H9 (cell line): ENCODE results near the gene OMA1. TPM values are rescaled to one million over a fixed set of nuclear protein-coding genes. Genes with fewer than 3 reads are reported as not detected.

Experiments
- DNase-seq: peaks from one replicate; pipeline ENCODE4 v3.0.0-alpha.2; 2017
- H2AFZ ChIP-seq: one replicate; pipeline ENCODE4 v1.6.1; 2013; ENCODE audit warnings: mild to moderate bottlenecking, low read length, control low read depth, moderate library complexity
- H2AK5ac ChIP-seq: 2 replicates; pipeline ENCODE4 v1.6.1; 2013; ENCODE audit warnings: low read length, control low read depth, mixed read lengths; ENCODE audit not compliant: insufficient read length
- H2BK120ac ChIP-seq: one replicate; pipeline ENCODE4 v1.6.1; 2013; ENCODE audit warnings: low read depth, mild to moderate bottlenecking, low read length, control low read depth, inconsistent platforms; ENCODE audit not compliant: poor library complexity, severe bottlenecking
- H2BK12ac ChIP-seq: 2 replicates; pipeline ENCODE4 v1.6.1; 2013; ENCODE audit warnings: low read length, control low read depth, mixed read lengths, low read depth; ENCODE audit not compliant: insufficient read length
- H2BK15ac ChIP-seq: 2 replicates; pipeline ENCODE4 v1.6.1; 2013; ENCODE audit warnings: low read depth, low read length, control low read depth
- H2BK20ac ChIP-seq: one replicate; pipeline ENCODE4 v1.6.1; 2013; ENCODE audit warnings: low read depth, mild to moderate bottlenecking, low read length, control low read depth, inconsistent platforms; ENCODE audit not compliant: poor library complexity, severe bottlenecking
- H2BK5ac ChIP-seq: 2 replicates; pipeline ENCODE4 v1.6.1; 2013; ENCODE audit warnings: low read length, control low read depth, mixed read lengths; ENCODE audit not compliant: insufficient read length
- H3K14ac ChIP-seq: 2 replicates; pipeline ENCODE4 v1.6.1; 2013; ENCODE audit warnings: low read length, control low read depth; ENCODE audit not compliant: insufficient read depth
- H3K18ac ChIP-seq: 2 replicates; pipeline ENCODE4 v1.6.1; 2013; ENCODE audit warnings: low read depth, mild to moderate bottlenecking, mixed read lengths, low read length, control low read depth; ENCODE audit not compliant: insufficient read length
- H3K23ac ChIP-seq: 2 replicates; pipeline ENCODE4 v1.6.1; 2013; ENCODE audit warnings: low read length, control low read depth, mixed read lengths, low read depth; ENCODE audit not compliant: insufficient read length
- H3K23me2 ChIP-seq: 2 replicates; pipeline ENCODE4 v1.6.1; 2013; ENCODE audit warnings: low read depth, mild to moderate bottlenecking, mixed read lengths, low read length, control low read depth; ENCODE audit not compliant: insufficient read length, poor library complexity, severe bottlenecking
- H3K27ac ChIP-seq: 2 replicates; pipeline ENCODE4 v1.5.1; 2013; ENCODE audit warnings: low read length, control low read depth, mixed read lengths, low read depth; ENCODE audit not compliant: insufficient read length
- H3K27me3 ChIP-seq: 2 replicates; pipeline ENCODE4 v1.6.1; 2013; ENCODE audit warnings: low read length, control low read depth, inconsistent platforms; ENCODE audit not compliant: insufficient read depth
- H3K4ac ChIP-seq: 2 replicates; pipeline ENCODE4 v1.6.1; 2013; ENCODE audit warnings: low read depth, mild to moderate bottlenecking, control low read depth, inconsistent platforms, low read length, moderate library complexity
- H3K4me1 ChIP-seq: 2 replicates; pipeline ENCODE4 v1.6.1; 2013; ENCODE audit warnings: low read length, control low read depth, inconsistent platforms; ENCODE audit not compliant: insufficient read depth
- H3K4me2 ChIP-seq: 2 replicates; pipeline ENCODE4 v1.6.1; 2013; ENCODE audit warnings: low read length, control low read depth, mixed read lengths; ENCODE audit not compliant: insufficient read length, insufficient read depth
- H3K56ac ChIP-seq: 2 replicates; pipeline ENCODE4 v1.6.1; 2013; ENCODE audit warnings: low read depth, mild to moderate bottlenecking, mixed read lengths, low read length, control low read depth; ENCODE audit not compliant: insufficient read length
- H3K79me1 ChIP-seq: 2 replicates; pipeline ENCODE4 v1.6.1; 2013; ENCODE audit warnings: low read depth, mild to moderate bottlenecking, moderate library complexity, low read length, control low read depth, inconsistent platforms; ENCODE audit not compliant: insufficient read depth, poor library complexity, severe bottlenecking
- H3K79me2 ChIP-seq: 2 replicates; pipeline ENCODE4 v1.6.1; 2013; ENCODE audit warnings: low read length, control low read depth, inconsistent platforms; ENCODE audit not compliant: insufficient read depth
- H3K9ac ChIP-seq: 2 replicates; pipeline ENCODE4 v1.6.1; 2013; ENCODE audit warnings: low read length, control low read depth, mixed read lengths; ENCODE audit not compliant: insufficient read length; ENCODE audit errors: extremely low read depth
- H3K9me3 ChIP-seq: one replicate; pipeline ENCODE4 v1.6.1; 2013; ENCODE audit warnings: low read depth, low read length, inconsistent platforms; ENCODE audit not compliant: control insufficient read depth
- H3T11ph ChIP-seq: one replicate; pipeline ENCODE4 v1.6.1; 2013; ENCODE audit warnings: mild to moderate bottlenecking, low read length, control low read depth, inconsistent platforms
- H4K20me1 ChIP-seq: one replicate; pipeline ENCODE4 v1.6.1; 2013; ENCODE audit not compliant: control insufficient read depth, insufficient read length, insufficient read depth
- H4K5ac ChIP-seq: 2 replicates; pipeline ENCODE4 v1.6.1; 2013; ENCODE audit warnings: low read depth, mild to moderate bottlenecking, mixed read lengths, low read length, control low read depth; ENCODE audit not compliant: insufficient read length
- H4K8ac ChIP-seq: replicated peaks from 2 replicates; pipeline ENCODE4 v1.6.1; 2013; ENCODE audit warnings: low read length, control low read depth, mixed read lengths, low read depth; ENCODE audit not compliant: insufficient read length
- H4K91ac ChIP-seq: 2 replicates; pipeline ENCODE4 v1.6.1; 2013; ENCODE audit warnings: low read depth, mild to moderate bottlenecking, moderate library complexity, mixed read lengths, low read length, control low read depth; ENCODE audit not compliant: insufficient read length
- H3K27ac Mint-ChIP-seq, 3 experiments: 2 replicates in 2 of 3; 3 replicates in 1 of 3; pipeline ENCODE4 v1.8.0; 2020 to 2021; ENCODE audit warnings: mixed read lengths in 3 of 3, mild to moderate bottlenecking in 1 of 3, moderate library complexity in 1 of 3
- H3K27me3 Mint-ChIP-seq: 2 replicates; pipeline ENCODE4 v1.8.0; 2021; ENCODE audit warnings: low read depth, mild to moderate bottlenecking, moderate library complexity, mixed read lengths
- H3K36me3 Mint-ChIP-seq, 3 experiments: 2 replicates in 2 of 3; 3 replicates in 1 of 3; pipeline ENCODE4 v1.8.0; 2020 to 2021; ENCODE audit warnings: low read depth in 3 of 3, mixed read lengths in 3 of 3; ENCODE audit not compliant: insufficient read depth in 1 of 3
- H3K4me1 Mint-ChIP-seq, 2 experiments: 2 replicates each; pipeline ENCODE4 v1.8.0; 2020; ENCODE audit warnings: mixed read lengths in 2 of 2
- H3K4me3 Mint-ChIP-seq, 2 experiments: 2 replicates in 1 of 2; 3 replicates in 1 of 2; pipeline ENCODE4 v1.8.0; 2020 to 2021; ENCODE audit warnings: mild to moderate bottlenecking in 2 of 2, mixed read lengths in 2 of 2, moderate library complexity in 1 of 2
- H3K9me3 Mint-ChIP-seq, 2 experiments: 2 replicates in 1 of 2; 3 replicates in 1 of 2; pipeline ENCODE4 v1.8.0; 2020; ENCODE audit warnings: mild to moderate bottlenecking in 2 of 2, mixed read lengths in 2 of 2, moderate library complexity in 1 of 2
- CTCF ChIP-seq: fragments of 200-600 bp; sonication (generic); conservative IDR thresholded peaks from 3 replicates; pipeline ENCODE4 v1.8.0; 2021; ENCODE audit warnings: antibody characterized with exemption, mild to moderate bottlenecking
- WGBS: extraction: QIAGEN DNeasy Blood & Tissue Kit; methylation state at CpG from one replicate; pipeline ENCODE4 v1.1.7; 2013; ENCODE audit warnings: missing lambda C conversion rate, low lambda C conversion rate, mixed read lengths; ENCODE audit not compliant: insufficient read length; ENCODE audit errors: extremely low coverage; 5-methylcytosine and 5-hydroxymethylcytosine counted together
- total RNA-seq: library from RNA; stranded (reverse); gene quantifications from 2 replicates; pipeline ENCODE4 v1.2.1, GENCODE V29; 2021

The OMA1 gene
- total RNA-seq, 1 experiment from 2014 or later, result 12.9 TPM

- WGBS, result no CpG with 5 or more reads among the region's 1 CpG
- H3K9me3 ChIP-seq, result no peaks in the 10 kb centered on the region
- no peaks in the 10 kb centered on the region for H3K79me2 ChIP-seq
- Mint-ChIP-seq H3K36me3 (peaks cover 0 to 9% (median 4%) of the 10 kb centered on the region in 3 experiments; a peak in 3 of 7 replicates), H3K27ac (no peak overlapping the region), H3K9me3 (peaks cover 0 to 9% of the 10 kb centered on the region in 2 experiments; a peak in 2 of 5 replicates), H3K27me3 (peaks cover 43% of the 10 kb centered on the region), H3K4me1 (peaks cover 6 to 11% of the 10 kb centered on the region in 2 experiments), H3K4me3 (no peak overlapping the region)
- no peak for DNase-seq
- no peak for TF ChIP-seq CTCF
- H3K4me2 ChIP-seq, result no peak overlapping the region
- H4K91ac ChIP-seq, result no peak overlapping the region
- H2BK12ac ChIP-seq, result no peak overlapping the region
- no peak overlapping the region for H2BK5ac ChIP-seq
- no peak overlapping the region for H3T11ph ChIP-seq
- H2BK120ac ChIP-seq, result no peak overlapping the region
- no peak overlapping the region for H2AK5ac ChIP-seq
- no peaks in the 10 kb centered on the region for H4K20me1 ChIP-seq
- peaks cover 15% of the 10 kb centered on the region; the same call in 1 of the 2 replicates for H3K27me3 ChIP-seq
- no peak overlapping the region for H4K5ac ChIP-seq
- H3K56ac ChIP-seq, result no peak overlapping the region
- H2BK15ac ChIP-seq, result no peak overlapping the region
- no peak overlapping the region for H3K23ac ChIP-seq
- H3K4me1 ChIP-seq, result no peaks in the 10 kb centered on the region; the same call in 1 of the 2 replicates
- no peak overlapping the region for H3K14ac ChIP-seq
- H3K9ac ChIP-seq, result no peak overlapping the region
- H3K27ac ChIP-seq, result no peak overlapping the region
- H4K8ac ChIP-seq, result no peak overlapping the region
- H2BK20ac ChIP-seq, result no peak overlapping the region
- H3K79me1 ChIP-seq, result no peaks in the 10 kb centered on the region
- H3K23me2 ChIP-seq, result peaks cover 5% of the 10 kb centered on the region
- no peak overlapping the region for H3K4ac ChIP-seq
- no peak overlapping the region for H3K18ac ChIP-seq
- no peak overlapping the region for H2AFZ ChIP-seq
These were observed 33.7 kb upstream of the OMA1 start for GRCh38 chr1:58580186-58580585.
